Astrocyte of the cerebellum (primary cell): ENCODE measurements around the gene OR8G5.
A peak's percentile ranks its signal among the peaks of the same experiment; 100 is the strongest.

Experiments
- DNase-seq: peaks from one replicate; pipeline ENCODE4 v3.0.0-alpha.2; 2011; ENCODE audit warnings: low read depth
- H3K4me3 ChIP-seq: 2 replicates; pipeline ENCODE4 v1.5.1; 2011; ENCODE audit warnings: mild to moderate bottlenecking, low read depth, low read length, moderate library complexity
- CTCF ChIP-seq: IDR thresholded peaks from 2 replicates; pipeline ENCODE4 v1.5.1; 2012; ENCODE audit warnings: low read length, low read depth, moderate library complexity, mild to moderate bottlenecking; ENCODE audit errors: missing control alignments
- in situ Hi-C: cut with HindIII; loops from 2 replicates; pipeline ENCODE4 v1.10.0; 2017; ENCODE audit warnings: low sequenced_read_pairs

OR8G5 gene

GRCh38 chr11:124274000-124274399 lies 17.8 kb downstream of the OR8G5 start:
- H3K4me3 ChIP-seq: no peak overlapping the region
- no peak for TF ChIP-seq CTCF
- DNase-seq: no peak
- in situ Hi-C loops: no loop called here

DNA sequence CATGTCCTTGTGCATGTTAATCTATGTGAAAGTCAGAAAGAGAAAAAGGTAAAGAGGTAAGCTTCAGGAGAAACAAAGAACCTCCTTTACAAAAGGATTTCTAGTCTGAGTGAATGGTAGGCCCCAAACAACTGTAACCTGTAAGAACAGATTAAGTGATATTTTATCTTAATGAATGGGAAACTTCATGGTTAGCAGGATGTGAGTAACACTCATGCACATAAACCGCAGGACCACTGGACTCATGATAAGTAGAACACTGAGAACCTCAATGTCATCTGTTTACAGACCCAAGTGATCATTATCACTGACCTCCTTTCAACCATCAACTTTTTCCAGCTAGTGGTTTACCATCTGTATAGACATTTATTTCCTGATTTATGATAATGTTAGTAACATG lies 19.9 kb downstream of the OR8G5 start:
- H3K4me3 ChIP-seq: no peak overlapping the region
- in situ Hi-C loops: no loop called here
- TF ChIP-seq CTCF: no peak
- DNase-seq: peak; percentile 59

DNA sequence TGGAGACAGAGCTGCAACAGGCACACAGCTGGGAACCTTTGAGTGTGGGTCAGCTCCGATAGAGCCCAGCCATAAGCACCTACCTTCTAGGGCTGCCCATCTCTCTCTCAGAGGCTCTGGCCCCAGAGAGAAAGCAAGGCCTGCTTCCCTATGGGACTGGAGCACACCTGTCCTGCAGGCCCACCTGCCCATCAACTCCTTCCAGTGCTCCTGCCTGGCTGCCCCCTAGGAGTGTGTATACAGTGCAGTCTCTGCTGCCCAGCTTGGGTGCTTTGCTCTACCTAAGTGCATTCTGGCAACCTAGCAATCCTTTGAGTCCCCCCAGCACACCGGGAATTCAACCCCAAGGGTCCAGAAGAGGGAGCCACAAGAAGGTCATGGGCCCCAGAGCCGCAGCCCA lies 21.0 kb downstream of the OR8G5 start:
- no peak overlapping the region for H3K4me3 ChIP-seq
- in situ Hi-C loops: no loop called here
- no peak for DNase-seq
- no peak for TF ChIP-seq CTCF

DNA sequence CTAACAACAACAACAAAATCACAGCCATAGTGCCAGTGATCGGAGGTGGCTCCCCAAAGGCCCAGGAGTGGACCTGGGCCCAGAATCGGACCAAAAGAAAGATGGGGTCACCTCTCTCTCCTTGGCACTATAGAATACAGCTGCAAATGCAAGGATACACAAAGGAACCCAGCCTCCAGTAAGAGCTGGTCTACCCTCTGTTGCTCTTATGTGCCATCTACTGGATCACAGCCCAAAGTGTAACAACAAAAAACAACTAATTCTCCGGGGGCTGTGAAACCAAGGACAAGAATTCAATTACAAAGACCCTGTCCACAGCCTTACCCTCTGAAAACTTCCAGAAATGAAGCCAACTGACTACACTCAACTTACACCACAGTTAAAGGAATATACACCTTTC lies 21.6 kb downstream of the OR8G5 start:
- DNase-seq: no peak
- in situ Hi-C loops: no loop called here
- no peak for TF ChIP-seq CTCF
- no peak overlapping the region for H3K4me3 ChIP-seq

DNA sequence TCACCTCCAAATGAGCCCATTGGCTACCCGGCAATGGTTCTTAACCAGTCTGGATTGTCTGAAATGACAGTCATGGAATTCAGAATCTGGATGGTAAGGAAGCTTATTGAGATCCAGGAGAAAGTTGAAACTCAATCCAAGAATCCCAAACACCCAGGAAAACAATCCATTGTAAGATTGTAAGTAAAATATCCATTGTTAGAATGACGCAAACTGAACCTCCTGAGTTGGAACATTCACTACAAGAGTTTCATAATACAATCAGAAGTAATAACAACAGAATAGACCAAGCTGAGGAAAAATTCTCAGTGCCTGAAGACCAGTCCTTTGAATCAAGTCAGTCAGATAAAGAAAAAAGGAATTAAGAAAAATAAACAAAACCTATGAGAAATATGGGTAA lies 22.1 kb downstream of the OR8G5 start:
- H3K4me3 ChIP-seq: no peak overlapping the region
- in situ Hi-C loops: no loop called here
- TF ChIP-seq CTCF: no peak
- DNase-seq: no peak

DNA sequence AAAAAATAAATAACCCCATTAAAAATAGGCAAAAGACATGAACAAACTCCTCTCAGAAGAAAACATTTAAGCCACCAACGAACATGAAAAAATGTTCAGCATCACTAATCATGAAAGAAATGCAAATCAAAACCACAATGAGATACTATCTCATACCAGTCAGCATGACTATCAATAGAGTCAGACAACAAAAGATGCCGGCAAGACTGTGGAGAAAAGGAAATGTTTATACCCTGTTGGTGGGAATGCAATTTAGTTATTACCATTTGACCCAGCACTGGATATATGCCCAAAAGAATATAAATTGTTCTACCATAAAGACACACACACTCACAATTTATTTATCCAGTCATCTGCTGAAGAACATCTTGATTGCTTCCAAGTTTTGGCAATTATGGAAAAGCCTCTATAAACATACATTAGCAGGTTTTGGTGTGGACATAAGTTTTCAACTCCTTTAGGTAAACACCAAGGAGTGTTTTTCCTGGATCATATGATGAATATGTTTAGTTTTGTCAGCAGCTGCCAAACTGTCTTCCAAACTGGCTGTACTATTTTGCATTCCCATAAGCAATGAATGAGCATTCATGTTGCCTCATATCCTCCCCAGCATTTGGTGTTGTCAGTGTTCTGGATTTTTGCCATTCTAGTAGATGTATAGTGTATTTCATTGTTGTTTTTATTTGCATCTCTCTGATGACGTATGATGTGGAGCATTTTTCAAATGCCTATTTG lies 29.6 kb downstream of the OR8G5 start:
- no peak for TF ChIP-seq CTCF
- no peak overlapping the region for H3K4me3 ChIP-seq
- in situ Hi-C loops: no loop called here
- DNase-seq: peak; percentile 67
